A549 (cell line): Measurements from ENCODE around the gene MEG3.

Experiments used
- BCL3 ChIP-seq: fragments of >200 bp; sonication (Bioruptor Twin); formaldehyde crosslinking; IDR thresholded peaks from 3 replicates; pipeline ENCODE4 v1.6.1; 2016
- CBX8 ChIP-seq: fragments of 200-600 bp; sonication (generic); IDR thresholded peaks from 2 replicates; pipeline ENCODE4 v1.6.1; 2016
- CTCF ChIP-seq: fragments of >200 bp; sonication (Bioruptor Twin); formaldehyde crosslinking; IDR thresholded peaks from 3 replicates; pipeline ENCODE4 v1.5.1; 2016
- HDAC2 ChIP-seq: fragments of 200-600 bp; sonication (generic); IDR thresholded peaks from 2 replicates; pipeline ENCODE4 v1.6.1; 2016
- MAX ChIP-seq: IDR thresholded peaks from 2 replicates; pipeline ENCODE4 v1.6.1; 2012
- POLR2A ChIP-seq: IDR thresholded peaks from 2 replicates; pipeline ENCODE4 v1.6.1; 2012; ENCODE audit warnings: mild to moderate bottlenecking, low read length
- RAD21 ChIP-seq, 2 experiments: fragments of >200 bp in 1 of 2; sonication (Bioruptor Twin) in 1 of 2; formaldehyde crosslinking in 1 of 2; IDR thresholded peaks in 1 of 2; conservative IDR thresholded peaks in 1 of 2; 2 replicates in 1 of 2; 3 replicates in 1 of 2; pipeline ENCODE4 v1.6.1; 2012 to 2018; ENCODE audit warnings: inconsistent platforms in 1 of 2
- RFX5 ChIP-seq: fragments of 450-650 bp; IDR thresholded peaks from 2 replicates; pipeline ENCODE4 v1.7.1; 2014; ENCODE audit warnings: antibody characterized with exemption, mild to moderate bottlenecking, moderate library complexity

GRCh38 chr14:100857923-100858837 is 32.3 kb downstream of the MEG3 start:
- no peak for TF ChIP-seq MAX
- TF ChIP-seq HDAC2 = no peak
- TF ChIP-seq RAD21 (conservative IDR thresholded peaks at IDR 0.05 in 1 of 2, IDR thresholded peaks at IDR 0.05 in 1 of 2) = no peak
- TF ChIP-seq POLR2A = no peak
- TF ChIP-seq CBX8 = no peak
- no peak for TF ChIP-seq RFX5
- TF ChIP-seq CTCF = no peak
- no peak for TF ChIP-seq BCL3
